Measurements from ENCODE around the gene GASK1A. TPM values are rescaled to one million over a fixed set of nuclear protein-coding genes. Genes with fewer than 3 reads are reported as not detected.
"Not testable (repeated sequence)": the region's sequence is repeated elsewhere in the genome, so short reads cannot be mapped to it uniquely, and the experiment has no call there.

GASK1A gene
- polyA plus RNA-seq, 1 experiment, result 0.43 TPM

DNA sequence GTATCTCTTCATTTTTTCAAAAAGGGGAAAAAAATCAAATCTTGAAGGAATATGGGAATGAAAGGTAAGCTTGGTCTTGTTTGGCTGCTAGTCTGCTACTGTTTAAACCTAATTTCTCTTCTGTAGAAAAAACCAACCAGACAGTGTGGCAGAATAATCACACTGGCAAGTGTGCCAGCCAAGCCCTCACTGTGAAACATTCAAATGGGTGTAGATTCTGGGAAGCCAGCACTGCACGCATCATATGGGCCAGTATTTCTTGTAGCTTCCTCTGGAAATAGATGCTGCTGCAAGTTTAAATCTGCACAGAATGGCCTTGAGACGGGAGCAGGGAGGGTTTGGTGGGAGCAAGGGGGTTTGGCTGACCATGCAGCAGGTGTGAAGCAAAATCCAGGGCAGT lies 64.7 kb downstream of the GASK1A start:
- ChIA-PET POLR2A (no interaction called here), CTCF (no interaction called here)
- no peak overlapping the region for H3K27ac ChIP-seq (ENCODE audit: low read depth, low read length)
- no peak overlapping the region for H3K4me3 ChIP-seq (ENCODE audit: low read depth, low read length)
- TF ChIP-seq, protein P1, sequence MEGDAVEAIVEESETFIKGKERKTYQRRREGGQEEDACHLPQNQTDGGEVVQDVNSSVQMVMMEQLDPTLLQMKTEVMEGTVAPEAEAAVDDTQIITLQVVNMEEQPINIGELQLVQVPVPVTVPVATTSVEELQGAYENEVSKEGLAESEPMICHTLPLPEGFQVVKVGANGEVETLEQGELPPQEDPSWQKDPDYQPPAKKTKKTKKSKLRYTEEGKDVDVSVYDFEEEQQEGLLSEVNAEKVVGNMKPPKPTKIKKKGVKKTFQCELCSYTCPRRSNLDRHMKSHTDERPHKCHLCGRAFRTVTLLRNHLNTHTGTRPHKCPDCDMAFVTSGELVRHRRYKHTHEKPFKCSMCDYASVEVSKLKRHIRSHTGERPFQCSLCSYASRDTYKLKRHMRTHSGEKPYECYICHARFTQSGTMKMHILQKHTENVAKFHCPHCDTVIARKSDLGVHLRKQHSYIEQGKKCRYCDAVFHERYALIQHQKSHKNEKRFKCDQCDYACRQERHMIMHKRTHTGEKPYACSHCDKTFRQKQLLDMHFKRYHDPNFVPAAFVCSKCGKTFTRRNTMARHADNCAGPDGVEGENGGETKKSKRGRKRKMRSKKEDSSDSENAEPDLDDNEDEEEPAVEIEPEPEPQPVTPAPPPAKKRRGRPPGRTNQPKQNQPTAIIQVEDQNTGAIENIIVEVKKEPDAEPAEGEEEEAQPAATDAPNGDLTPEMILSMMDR (IDR thresholded peaks at IDR 0.05; ENCODE audit: low read depth, low read length), result no peak
- no peak for DNase-seq (ENCODE audit: low read depth, low spot score)
- H3K27me3 ChIP-seq (ENCODE audit: control insufficient read depth, insufficient read depth, low read length), result no peaks in the 10 kb centered on the region
- no peaks in the 10 kb centered on the region; the same call in 1 of the 2 replicates for H3K9me3 ChIP-seq (ENCODE audit: control insufficient read depth, insufficient read depth, low read length)

DNA sequence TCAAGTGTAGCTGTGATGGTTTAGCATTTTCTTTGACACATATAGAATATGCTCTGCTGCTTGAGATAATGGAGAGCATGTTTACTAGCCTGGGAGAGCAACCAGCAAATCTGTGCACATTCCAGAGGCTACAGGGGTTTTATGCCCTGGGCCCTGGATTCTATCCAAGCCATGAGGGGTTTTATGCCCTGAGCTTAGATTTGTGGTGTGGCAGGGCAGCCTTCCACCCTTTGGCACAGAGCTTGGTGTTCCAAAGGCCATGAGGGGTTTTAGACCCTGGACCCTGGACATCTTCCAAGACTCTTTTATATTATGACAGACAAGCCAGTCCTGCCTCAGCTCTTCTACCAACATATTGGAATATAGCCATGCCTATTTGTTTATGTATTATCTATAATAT lies 66.0 kb downstream of the GASK1A start:
- CTCF ChIA-PET; DNase-seq (ENCODE audit: low read depth, low spot score); POLR2A ChIA-PET; H3K4me3 ChIP-seq (ENCODE audit: low read depth, low read length); H3K27me3 ChIP-seq (ENCODE audit: control insufficient read depth, insufficient read depth, low read length); H3K9me3 ChIP-seq (ENCODE audit: control insufficient read depth, insufficient read depth, low read length); H3K27ac ChIP-seq (ENCODE audit: low read depth, low read length): not testable (repeated sequence)

DNA sequence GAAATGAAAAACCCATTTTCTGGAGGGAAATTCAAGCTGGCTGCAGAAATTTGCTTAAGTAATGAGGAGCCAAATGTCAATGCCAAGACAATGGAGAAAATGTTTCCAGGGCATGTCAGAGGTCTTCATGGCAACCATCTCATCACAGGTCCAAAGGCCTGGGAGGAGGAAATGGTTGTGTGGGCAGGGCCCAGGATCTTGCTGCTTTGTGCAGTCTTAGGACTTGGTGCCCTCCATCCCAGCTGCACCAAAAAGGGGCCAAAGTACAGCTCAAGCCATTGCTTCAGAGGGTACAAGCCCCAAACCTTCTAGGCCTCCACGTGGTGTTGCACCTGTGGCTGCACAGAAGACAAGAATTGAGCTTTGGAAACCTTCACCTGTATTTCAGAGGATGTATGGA lies 67.5 kb downstream of the GASK1A start:
- H3K27me3 ChIP-seq (ENCODE audit: control insufficient read depth, insufficient read depth, low read length), result peaks cover under 1% of the 10 kb centered on the region
- DNase-seq (ENCODE audit: low read depth, low spot score), result no peak
- H3K27ac ChIP-seq (ENCODE audit: low read depth, low read length), result no peak overlapping the region
- no peaks in the 10 kb centered on the region; the same call in 1 of the 2 replicates for H3K9me3 ChIP-seq (ENCODE audit: control insufficient read depth, insufficient read depth, low read length)
- TF ChIP-seq, protein P1 (IDR thresholded peaks at IDR 0.05; ENCODE audit: low read depth, low read length), result no peak
- ChIA-PET CTCF (no interaction called here), POLR2A (no interaction called here)
- H3K4me3 ChIP-seq (ENCODE audit: low read depth, low read length), result no peak overlapping the region

DNA sequence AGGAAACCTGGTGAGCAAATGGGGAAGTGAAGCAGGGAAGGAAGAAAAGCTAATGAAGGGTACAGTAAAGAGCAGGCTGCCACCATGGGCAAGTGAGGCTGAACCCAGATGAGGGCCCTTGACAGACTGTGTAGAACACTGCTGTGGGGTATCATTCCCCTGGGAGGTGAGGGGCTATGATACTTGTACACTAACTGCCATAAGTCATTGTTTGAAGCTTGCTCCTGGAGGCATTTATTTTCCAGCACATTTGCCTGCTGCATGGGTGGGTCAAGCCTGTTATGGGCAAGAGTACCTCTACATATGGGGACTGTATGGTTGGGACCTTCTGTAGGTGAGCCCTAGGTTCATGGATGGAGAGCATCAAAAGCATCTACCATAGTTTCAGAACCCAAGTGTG lies 69.4 kb downstream of the GASK1A start:
- Histone ChIP-seq H3K27ac (ENCODE audit: low read depth, low read length) (no peak overlapping the region), H3K4me3 (ENCODE audit: low read depth, low read length) (no peak overlapping the region), H3K9me3 (ENCODE audit: control insufficient read depth, insufficient read depth, low read length) (no peaks in the 10 kb centered on the region; the same call in 1 of the 2 replicates), H3K27me3 (ENCODE audit: control insufficient read depth, insufficient read depth, low read length) (peaks cover 2% of the 10 kb centered on the region)
- DNase-seq (ENCODE audit: low read depth, low spot score), result no peak
- TF ChIP-seq, protein P1 (IDR thresholded peaks at IDR 0.05; ENCODE audit: low read depth, low read length), result no peak
- ChIA-PET CTCF (no interaction called here), POLR2A (no interaction called here)

DNA sequence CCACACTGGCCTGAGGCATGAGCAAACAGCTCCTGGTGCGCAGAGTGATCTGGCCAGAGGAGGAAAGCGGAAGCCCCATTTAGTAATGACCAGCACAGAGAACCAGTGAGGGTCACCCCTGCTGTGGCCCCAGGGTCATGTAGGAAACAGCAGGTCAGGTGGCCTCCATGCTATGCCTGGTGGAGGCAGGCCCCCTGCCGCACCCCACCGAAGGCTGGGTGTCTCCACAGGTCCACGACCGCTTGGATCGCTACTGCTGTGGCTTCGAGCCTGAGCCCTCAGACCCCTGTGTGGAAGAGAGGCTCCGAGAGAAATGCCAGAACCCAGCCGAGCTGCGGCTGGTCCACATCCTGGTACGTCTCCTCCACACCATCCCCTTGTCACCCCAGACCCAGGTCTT lies 74.2 kb downstream of the GASK1A start:
- Histone ChIP-seq H3K27me3 (ENCODE audit: control insufficient read depth, insufficient read depth, low read length) (peaks cover 2% of the 10 kb centered on the region), H3K27ac (ENCODE audit: low read depth, low read length) (no peak overlapping the region), H3K9me3 (ENCODE audit: control insufficient read depth, insufficient read depth, low read length) (no peaks in the 10 kb centered on the region), H3K4me3 (ENCODE audit: low read depth, low read length) (no peak overlapping the region)
- ChIA-PET CTCF (no interaction called here), POLR2A (no interaction called here)
- TF ChIP-seq, protein P1 (IDR thresholded peaks at IDR 0.05; ENCODE audit: low read depth, low read length), result no peak
- no peak for DNase-seq (ENCODE audit: low read depth, low spot score)

DNA sequence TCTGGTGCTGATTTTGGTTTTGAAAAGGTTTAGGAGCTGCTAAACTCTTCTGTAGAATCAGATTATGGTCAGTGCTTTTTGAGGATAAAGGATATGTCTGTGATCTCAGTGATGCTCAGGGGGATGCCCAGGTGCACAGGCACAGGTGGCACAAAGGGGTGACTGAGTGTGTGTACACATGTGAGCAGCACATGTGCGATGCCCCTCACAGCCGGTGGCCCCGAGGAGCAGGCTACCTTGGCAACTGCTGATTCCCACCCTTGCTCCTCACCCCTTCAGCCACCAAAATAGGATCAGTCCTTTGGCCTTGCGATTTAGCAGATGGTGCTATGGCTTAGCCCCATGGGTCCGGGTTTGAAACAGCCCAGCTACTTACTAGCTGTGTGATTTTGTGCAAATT lies 75.6 kb downstream of the GASK1A start:
- Histone ChIP-seq H3K27ac (ENCODE audit: low read depth, low read length) (no peak overlapping the region), H3K9me3 (ENCODE audit: control insufficient read depth, insufficient read depth, low read length) (no peaks in the 10 kb centered on the region), H3K27me3 (ENCODE audit: control insufficient read depth, insufficient read depth, low read length) (peaks cover 2% of the 10 kb centered on the region), H3K4me3 (ENCODE audit: low read depth, low read length) (no peak overlapping the region)
- TF ChIP-seq, protein P1 (IDR thresholded peaks at IDR 0.05; ENCODE audit: low read depth, low read length), result no peak
- ChIA-PET CTCF (interaction anchor here (0.9 kb wide), 1 partner anchor 93 kb away, joined by 3 read pairs; no protein-coding TSS in a partner anchor), POLR2A (no interaction called here)
- no peak for DNase-seq (ENCODE audit: low read depth, low spot score)
